Activated CD4-positive, alpha-beta T cell treated with anti-CD3 and anti-CD28 coated beads, Interleukin-2, amount 50 U/mL, for 4 hours (primary cell): ENCODE data around the gene ATP10B.
"Not testable (repeated sequence)": the region's sequence is repeated elsewhere in the genome, so short reads cannot be mapped to it uniquely, and the experiment has no call there.

ENCODE experiments used
- DNase-seq, 2 experiments: peaks; one replicate each; pipeline ENCODE4 v3.0.0-alpha.2; 2020

Gene ATP10B, protein sequence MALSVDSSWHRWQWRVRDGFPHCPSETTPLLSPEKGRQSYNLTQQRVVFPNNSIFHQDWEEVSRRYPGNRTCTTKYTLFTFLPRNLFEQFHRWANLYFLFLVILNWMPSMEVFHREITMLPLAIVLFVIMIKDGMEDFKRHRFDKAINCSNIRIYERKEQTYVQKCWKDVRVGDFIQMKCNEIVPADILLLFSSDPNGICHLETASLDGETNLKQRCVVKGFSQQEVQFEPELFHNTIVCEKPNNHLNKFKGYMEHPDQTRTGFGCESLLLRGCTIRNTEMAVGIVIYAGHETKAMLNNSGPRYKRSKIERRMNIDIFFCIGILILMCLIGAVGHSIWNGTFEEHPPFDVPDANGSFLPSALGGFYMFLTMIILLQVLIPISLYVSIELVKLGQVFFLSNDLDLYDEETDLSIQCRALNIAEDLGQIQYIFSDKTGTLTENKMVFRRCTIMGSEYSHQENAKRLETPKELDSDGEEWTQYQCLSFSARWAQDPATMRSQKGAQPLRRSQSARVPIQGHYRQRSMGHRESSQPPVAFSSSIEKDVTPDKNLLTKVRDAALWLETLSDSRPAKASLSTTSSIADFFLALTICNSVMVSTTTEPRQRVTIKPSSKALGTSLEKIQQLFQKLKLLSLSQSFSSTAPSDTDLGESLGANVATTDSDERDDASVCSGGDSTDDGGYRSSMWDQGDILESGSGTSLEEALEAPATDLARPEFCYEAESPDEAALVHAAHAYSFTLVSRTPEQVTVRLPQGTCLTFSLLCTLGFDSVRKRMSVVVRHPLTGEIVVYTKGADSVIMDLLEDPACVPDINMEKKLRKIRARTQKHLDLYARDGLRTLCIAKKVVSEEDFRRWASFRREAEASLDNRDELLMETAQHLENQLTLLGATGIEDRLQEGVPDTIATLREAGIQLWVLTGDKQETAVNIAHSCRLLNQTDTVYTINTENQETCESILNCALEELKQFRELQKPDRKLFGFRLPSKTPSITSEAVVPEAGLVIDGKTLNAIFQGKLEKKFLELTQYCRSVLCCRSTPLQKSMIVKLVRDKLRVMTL (N-terminal part only)

DNA sequence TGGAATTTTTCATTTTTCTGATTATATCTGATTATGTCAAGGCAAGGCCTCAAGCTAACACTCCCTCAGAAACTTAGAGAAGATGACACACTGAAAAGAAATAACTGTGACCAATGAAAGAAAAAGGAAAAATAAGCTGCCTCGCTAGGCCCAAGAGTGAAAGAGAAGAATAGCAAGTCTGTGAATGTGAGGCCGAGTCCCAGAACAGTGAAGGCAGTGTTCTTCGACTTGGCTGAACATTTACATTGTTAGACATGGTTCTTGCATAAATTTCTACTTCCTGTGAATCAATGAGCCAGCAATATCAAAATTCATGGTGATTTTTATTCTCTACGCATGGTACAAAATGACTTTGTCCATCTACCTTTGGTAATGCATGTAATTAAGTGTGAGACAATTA is at the start of gene ATP10B:
ATP10B (minus strand) TSS at position 163 of the 400 bp plus-strand sequence. CDS start 164,137 bp downstream, outside the sequence.
- DNase-seq = no peak

DNA sequence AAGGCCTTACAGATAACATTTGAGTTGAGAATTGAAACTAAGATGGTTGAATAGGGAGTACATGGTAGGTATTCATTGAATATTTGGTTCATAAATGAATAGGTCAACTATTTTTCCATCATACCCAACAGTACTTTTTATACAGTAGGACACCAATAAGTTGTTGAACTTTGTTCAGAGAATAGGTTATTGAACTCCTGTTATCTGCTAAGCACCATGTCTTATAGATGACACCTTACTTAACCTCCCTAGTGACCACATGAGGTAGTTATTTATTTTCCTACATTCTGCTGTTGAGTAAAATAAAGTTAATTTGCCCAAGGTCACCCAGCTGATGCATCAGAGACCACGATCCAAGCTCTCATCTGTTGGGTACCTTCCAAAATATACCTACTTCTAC is 49.6 kb upstream of the ATP10B start:
- no peak for DNase-seq

DNA sequence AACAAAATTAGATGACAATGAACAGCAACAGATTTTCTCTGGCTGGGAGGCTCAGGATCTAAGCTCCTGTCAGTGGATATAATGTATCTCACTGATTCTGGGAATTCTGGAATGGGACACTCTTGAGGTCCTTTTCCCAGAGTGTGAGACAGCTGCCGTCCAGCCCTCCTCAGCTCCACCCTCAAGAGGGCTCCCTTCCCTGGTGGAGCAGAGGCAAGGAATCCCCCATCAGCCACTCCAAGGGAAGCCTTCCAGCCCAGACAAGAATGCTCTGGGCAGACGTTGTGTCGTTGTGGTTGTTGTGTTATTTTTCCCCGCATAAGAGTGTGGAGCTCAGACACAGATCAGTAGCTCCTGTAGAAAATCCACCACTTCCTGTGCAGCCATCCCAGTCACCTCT is 47.7 kb upstream of the ATP10B start:
- DNase-seq = no peak

DNA sequence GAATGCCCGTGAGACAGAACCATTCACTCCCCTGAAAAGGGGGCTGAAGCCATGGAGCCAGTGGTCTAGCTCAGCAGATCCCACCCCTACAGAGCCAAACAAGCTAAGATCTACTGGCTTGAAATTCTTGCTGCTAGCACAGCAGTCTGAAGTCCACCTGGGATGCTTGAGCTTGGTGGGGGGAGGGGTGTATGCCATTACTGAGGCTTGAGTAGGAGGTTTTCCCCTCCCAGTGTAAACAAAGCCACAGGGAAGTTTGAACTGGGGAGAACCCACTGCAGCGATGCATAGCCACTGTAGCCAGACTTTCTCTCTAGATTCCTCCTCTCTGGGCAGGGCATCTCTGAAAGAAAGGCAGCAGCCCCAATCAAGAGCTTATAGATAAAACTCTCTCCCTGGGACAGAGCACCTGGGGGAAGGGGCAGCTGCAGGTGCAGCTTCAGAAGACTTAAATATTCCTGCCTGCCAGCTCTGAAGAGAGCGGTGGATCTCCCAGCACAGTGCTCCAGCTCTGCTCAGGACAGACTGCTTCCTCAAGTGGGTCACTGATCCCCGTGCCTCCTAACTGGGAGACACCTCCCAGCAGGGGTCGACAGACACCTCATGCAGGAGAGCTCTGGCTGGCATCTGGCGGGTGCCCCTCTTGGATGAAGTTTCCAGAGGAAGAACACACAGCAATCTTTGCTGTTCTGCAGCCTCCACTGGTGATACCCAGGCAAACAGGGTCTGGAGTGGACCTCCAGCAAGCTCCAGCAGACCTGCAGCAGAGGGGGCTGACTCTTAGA is 41.4 kb upstream of the ATP10B start:
- not testable (repeated sequence) for DNase-seq

DNA sequence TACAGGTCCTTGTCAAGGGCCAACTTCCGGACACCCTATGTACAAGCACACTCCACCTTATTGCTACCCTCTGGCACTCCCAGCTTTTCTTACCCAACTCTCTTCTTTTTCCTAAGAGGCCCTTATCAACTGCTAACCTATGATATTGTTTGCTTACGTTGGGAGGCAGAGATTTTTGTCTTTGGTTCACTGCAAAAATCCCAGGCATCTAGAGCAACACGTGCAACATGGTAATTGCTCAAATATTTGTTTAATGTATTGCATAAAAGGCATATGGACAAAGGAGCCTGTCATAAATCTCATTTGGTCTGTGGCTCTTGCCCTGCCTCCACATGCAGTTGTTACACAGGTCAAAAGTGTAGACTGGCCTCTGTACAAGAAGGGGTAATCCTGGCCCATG is 35.8 kb upstream of the ATP10B start:
- no peak for DNase-seq

DNA sequence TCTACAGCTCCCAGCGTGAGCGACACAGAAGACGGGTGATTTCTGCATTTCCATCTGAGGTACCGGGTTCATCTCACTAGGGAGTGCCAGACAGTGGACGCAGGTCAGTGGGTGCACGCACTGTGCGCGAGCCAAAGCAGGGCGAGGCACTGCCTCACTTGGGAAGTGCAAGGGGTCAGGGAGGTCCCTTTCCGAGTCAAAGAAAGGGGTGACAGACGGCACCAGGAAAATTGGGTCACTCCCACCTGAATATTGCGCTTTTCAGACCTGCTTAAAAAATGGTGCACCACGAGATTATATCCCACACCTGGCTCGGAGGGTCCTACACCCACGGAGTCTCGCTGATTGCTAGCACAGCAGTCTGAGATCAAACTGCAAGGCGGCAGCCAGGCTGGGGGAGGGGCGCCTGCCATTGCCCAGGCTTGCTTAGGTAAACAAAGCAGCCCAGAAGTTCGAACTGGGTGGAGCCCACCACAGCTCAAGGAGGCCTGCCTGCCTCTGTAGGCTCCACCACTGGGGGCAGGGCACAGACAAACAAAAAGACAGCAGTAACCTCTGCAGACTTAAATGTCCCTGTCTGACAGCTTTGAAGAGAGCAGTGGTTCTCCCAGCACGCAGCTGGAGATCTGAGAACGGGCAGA is 21.7 kb upstream of the ATP10B start:
- not testable (repeated sequence) for DNase-seq

DNA sequence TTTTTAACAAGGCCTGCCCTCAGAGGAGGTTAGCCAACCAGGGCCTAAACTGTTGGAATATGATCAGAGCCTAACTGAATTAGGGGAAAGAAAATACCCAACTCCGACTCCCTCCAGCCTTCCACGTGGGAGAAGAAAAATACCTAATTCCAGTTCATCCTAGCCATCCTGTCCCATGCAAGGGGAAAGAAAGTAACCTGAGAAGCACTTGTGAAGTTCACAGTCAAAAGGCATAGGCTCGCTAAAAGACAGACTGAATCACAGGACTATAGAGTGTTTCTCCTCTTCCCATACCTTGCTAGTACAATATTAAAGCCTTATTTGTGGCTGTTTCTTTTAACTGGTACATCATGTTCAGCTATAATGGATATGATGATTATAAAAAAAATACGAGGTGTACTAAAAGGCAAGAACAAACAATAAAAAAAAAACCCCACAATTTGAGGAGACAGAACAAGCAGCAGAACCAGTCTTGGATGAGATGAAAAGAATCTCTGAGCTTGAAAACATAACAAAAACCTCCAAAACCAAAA is 18.0 kb upstream of the ATP10B start:
- no peak for DNase-seq

DNA sequence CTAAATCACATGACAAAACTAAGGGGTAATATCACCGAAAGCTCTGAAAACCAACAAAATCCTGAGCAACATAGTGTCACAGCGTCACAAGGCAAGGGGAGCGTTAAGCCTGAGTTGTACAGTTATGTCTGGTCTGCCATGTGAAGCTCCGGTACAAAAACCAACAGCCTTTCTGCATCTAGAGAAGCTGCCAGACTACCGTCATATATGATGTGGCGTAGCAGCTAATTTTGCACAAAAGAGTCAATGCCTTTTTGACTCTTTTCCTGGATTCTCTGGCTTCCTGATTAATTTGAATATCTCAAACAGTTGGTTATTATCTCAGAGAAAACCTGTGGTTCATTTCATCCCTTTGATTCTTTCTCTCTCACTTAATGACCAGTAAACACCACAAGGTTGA is 16.0 kb upstream of the ATP10B start:
- no peak for DNase-seq

DNA sequence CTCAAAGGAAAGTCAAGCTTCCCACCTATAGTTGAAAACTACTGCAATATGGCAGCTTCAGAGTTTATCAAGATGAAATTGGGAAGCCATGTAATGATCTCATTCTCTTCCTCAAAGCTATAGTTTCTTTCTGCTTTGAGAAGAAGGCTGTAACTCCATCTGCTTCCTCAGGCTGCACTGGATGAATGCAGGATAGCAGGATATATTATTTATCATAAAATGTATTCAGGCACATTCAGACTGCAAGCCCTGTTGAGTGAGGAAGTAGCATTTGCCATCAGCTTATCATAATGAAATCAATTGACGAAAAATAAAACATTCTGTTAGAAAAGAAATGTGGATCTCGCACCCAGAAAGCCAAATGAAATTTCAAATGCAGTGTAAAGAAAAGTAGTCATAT is 560 bp downstream of the ATP10B start:
- no peak for DNase-seq

DNA sequence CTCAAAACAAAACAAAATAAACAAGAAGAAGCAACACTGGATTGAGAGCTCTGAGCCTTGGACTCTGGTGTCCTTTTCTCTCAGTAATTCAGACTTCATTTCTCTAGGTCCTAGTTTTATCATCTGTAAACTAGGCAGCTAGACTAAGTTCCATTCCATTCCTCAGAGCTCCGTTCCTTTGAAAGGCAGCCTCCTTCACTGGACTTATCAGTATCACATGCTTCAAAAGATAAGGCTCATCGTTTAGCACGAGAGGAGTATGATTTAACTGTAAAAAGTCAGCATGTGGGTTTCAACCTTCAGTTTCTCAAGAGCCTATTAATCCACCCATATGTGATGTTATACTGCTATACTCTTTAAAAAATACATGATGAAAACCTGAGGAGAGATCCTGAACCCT is 1.6 kb downstream of the ATP10B start:
- no peak for DNase-seq

DNA sequence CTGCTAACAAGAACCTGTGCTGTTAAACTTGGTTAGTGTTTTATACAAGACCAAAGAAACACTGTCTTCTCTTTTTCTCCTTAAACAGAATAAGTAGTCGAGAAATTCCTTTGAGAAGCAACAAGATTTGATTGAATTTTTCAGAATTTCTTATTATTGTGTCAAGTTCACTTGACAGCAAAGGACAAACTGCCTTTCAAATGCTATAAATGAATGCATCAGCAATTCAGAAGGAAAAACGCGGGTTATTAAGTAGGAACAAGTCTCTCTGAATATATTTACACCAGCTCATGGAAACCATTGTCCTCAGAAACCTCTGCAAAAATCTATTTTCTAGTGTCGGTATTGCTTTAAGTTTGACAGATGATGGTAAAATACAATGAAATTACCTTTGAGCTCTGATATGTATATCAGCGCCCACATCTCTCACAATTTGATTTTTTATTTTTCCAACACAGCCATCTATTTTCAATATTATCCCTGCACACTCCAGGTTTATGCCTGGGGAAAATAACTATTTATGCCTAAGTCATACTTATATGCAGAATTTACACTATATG is 4.4 kb downstream of the ATP10B start:
- no peak for DNase-seq

DNA sequence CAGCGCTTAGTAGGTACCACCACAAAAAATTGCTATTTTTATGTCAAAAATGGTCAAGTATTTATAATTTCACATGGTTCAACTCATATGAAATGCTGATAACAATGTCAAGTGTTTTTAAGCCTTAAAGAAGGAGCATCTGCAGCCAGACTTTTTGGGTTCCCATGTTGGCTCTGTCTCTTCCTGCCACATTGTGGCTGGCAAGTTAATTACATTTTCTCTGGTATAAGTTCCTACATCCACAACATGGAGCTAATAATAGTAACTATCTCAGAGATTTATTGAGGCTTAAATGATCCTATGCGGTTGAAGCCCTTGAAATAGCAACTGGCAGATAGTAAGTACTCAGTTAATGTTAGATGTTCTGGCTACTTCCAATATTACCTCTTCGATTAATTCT is 5.4 kb downstream of the ATP10B start:
- DNase-seq = no peak

DNA sequence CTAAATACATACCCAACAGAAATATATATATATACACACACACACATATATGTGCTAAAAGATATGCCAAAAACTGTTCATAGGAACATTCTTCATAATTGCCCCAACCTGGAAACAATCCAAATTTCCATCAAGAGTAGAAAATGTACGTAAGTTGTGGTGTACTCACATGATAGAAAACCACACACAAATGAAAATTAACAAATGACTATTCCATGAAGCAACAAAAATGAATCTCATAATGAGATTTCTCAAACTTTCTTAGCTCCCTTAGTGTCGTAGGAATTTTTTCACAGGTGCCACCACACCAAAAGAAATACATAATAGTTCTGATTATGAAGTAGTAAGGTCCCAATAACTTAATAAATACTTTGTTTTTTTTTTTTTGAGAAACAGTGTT is 7.8 kb downstream of the ATP10B start:
- no peak for DNase-seq

DNA sequence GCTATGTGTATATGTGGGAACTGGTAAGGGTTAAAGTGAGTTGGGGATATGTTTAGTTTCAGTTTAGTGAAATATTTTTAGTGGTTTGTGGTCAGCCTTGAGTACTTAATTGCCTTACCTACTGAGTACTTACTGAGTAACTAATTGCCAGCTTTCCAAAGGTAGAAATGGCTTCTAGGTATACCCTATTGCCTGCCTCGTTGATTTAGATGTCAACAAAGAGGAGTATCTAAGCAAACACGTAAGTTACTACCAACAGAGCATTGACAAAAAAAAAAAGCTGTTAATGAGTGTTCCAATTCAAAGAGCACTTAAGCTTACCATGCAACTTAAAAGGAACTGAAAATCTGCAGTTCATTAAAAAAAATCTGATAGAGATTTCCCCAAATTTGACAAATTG is 8.8 kb downstream of the ATP10B start:
- no peak for DNase-seq

DNA sequence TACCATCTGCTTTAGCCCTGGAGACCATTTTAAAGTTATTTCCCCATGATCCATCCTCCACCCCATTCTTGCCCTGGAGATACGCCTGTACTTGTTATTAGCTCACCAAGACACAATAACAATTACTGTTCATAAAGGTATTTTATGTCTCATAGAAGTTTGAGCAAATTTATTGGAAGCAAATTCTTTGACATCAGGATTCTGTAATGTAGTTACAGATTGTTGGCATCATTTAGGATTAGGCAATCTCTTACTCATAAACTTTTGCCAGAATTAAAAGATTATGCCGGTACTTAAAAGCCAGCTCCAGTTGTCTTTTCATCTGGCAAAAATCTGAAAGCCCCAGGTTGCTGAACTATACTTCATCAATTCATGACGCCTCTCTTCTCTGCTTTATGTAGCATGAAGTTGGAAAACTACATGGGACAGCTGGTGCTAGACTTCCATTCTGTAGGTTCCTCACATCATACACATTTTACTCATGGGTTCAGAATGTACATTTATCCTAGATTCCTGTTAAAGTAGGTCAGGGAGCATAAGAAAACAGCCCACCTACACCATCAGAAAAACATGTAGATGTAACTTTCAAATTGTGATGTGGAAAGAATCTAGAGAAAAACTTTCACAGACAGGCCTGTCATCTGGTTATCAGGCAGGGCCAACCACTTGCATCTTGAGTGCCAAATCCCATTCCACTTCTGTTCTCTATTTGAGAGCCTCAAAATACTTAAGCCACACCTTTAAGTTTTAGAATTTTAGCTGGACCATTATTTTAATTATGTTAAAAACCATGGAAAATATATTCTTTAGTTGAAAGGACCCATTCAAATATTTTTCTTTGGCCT is 14.0 kb downstream of the ATP10B start:
- DNase-seq = no peak

DNA sequence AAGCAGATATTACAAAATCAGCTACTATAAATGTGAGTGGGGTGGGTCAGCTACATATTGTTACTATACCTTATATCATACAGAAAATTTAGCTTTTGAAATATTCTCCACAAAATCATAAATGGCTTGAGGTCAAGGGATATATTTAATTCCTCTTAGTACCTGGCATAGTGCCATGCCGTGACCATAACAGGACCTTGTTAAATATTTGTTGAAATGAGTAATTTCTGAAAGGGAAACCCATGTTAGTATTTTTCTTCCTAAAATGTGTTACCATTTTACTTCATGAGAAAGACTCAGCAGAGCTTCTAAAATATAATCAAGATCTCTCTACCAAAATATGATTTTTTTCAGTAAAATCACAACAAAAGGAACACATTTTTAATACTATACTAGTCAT is 14.8 kb downstream of the ATP10B start:
- DNase-seq = no peak

DNA sequence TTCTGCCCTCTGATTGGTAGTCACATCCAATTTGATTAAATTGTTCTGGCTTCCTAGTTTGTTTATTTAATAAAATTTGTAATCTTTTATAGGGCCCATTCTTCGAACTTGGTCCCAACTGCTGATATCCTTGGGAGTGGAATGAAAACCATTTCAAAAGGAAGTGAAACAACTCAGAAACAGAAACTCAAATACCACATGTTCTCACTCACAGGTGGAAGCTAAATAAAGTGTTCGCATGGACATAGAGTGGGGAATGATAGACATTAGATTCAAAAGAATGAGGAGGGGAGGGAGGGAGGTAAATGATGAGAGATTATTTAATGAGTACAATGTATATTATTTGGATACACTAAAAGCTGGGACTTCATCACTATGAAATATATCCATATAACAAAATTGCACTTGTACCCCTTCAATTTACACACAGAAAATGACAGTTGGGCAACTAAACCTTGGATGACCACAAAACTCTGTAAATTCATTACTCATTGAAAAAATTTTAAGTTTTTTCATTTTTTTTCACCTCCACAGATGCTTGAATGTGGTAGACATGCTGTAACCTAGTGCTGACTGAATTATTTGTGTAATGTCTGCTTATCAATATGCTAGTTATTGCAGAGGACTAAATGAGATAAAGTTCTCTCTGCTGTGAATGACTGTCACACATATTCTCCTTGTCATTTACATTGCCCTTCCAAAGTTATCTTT is 16.0 kb downstream of the ATP10B start:
- no peak for DNase-seq

DNA sequence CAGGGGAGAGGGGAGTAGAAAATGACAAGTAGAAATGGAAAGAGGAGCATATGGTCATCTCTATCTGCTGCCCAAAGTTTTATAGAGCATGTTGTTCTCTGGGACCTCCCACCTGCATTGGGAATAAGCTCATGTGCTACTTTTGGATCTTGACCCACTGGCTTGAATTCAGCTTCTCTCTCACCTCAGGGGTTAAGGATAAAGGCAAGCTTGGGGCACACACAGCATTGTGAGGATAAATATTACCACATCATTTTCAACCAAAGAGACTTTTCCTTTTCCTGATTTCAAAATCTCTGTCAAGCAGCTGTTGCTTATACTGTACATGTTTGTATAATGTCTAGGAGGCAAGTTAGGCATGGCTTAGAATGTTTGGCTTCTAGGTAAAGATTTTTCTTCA is 16.6 kb downstream of the ATP10B start:
- DNase-seq = no peak

DNA sequence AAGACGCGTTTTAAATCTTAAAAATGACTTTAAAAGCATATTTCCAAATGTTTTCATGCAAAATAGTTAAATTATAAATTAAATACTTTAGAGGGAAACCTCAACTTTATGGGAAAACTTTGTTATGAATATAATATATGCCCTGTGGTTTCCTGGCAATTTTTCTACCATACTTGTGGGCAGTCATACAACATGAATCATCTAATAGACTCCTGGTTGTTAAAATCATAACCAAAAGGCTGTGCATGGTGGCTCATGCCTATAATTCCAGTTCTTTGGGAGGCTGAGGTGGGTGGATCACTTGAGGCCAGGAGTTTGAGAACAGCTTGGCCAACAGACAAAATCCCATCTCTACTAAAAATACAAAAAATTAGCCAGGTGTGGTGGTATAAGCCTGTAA is 18.2 kb downstream of the ATP10B start:
- no peak for DNase-seq

DNA sequence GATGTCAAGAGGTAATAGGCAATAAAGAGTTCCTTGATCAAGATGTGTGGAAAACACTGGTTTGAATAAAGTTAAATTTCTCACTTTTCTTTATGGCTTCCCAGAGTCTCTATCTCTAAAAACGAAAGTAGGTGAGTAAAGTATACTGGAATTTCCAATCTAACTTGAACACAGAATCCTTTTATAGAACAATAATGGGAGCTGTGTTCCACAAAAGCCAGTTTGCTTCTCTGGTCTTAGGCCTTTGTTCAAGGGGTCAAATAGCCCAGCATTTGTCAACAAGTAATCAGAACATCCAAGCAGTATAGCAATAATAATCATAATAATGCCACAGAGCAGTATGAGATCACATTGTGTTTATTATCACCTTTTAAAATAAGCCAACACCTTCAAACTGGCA is 20.2 kb downstream of the ATP10B start:
- DNase-seq = no peak
